AG04449 (cell line): ENCODE measurements around the gene AFG3L2.
A peak's percentile ranks its signal among the peaks of the same experiment; 100 is the strongest.

ENCODE experiments used
- CTCF ChIA-PET: fragments of 350-600 bp; formaldehyde crosslinking; extraction: SDS; loops from one replicate; lab custom pipeline; 2021; ENCODE audit warnings: antibody characterized with exemption; lab: Yijun Ruan, JAX
- POLR2A ChIA-PET: fragments of 400-600, 350-600 bp; formaldehyde crosslinking; extraction: SDS; loops from one replicate; lab custom pipeline; 2020; ENCODE audit warnings: antibody characterized with exemption, inconsistent platforms; lab: Yijun Ruan, JAX
- DNase-seq: peaks from one replicate; pipeline ENCODE4 v3.0.0-alpha.2; 2010; ENCODE audit warnings: low read depth, low spot score
- H3K4me3 ChIP-seq: 2 replicates; pipeline ENCODE4 v1.5.1; 2011; ENCODE audit warnings: low read depth, mild to moderate bottlenecking, control low read depth, low read length
- TF ChIP-seq, protein P1 (sequence below): IDR thresholded peaks from one replicate; pipeline ENCODE4 v1.5.1; 2011; ENCODE audit warnings: mild to moderate bottlenecking, moderate library complexity, low read length, control low read depth, inconsistent platforms; ENCODE audit not compliant: insufficient read depth; ENCODE audit errors: missing control alignments

AFG3L2 gene

DNA sequence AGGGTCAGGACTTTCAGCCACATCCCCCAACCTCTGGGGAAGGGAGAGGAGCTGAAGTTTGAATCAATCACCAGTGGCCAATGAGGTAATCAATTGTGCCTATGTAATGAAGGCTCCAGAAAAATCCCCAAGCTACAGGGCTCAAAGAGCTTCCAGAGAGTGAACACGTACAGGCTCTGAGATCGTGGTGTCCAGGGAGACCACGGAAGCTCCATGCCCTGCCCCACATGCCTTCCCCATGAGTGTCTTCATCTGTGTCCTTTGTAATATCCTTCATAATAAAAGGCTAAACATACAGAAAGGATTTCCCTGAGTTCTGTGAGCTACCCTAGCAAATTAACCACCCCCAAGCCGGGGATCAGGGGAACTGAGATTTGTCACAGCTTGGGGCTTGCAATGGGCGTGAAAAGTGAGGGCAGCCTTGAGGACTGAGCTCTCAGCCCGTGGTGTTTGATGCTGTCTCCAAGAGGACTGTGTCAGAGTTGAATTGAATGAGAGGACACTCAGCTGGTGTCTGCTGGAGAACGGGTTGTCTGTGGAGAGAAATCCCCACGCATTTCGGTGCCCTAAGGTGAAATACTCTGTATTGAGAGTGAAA, 94.5 kb downstream of the AFG3L2 start:
- peak; percentile 85 for DNase-seq
- TF ChIP-seq, protein P1, sequence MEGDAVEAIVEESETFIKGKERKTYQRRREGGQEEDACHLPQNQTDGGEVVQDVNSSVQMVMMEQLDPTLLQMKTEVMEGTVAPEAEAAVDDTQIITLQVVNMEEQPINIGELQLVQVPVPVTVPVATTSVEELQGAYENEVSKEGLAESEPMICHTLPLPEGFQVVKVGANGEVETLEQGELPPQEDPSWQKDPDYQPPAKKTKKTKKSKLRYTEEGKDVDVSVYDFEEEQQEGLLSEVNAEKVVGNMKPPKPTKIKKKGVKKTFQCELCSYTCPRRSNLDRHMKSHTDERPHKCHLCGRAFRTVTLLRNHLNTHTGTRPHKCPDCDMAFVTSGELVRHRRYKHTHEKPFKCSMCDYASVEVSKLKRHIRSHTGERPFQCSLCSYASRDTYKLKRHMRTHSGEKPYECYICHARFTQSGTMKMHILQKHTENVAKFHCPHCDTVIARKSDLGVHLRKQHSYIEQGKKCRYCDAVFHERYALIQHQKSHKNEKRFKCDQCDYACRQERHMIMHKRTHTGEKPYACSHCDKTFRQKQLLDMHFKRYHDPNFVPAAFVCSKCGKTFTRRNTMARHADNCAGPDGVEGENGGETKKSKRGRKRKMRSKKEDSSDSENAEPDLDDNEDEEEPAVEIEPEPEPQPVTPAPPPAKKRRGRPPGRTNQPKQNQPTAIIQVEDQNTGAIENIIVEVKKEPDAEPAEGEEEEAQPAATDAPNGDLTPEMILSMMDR, result no peak
- POLR2A ChIA-PET, result interaction anchor here (0.8 to 4.7 kb wide), 7 partner anchors 13 to 95 kb away, joined by 3 to 50 read pairs (median 4); partner anchors contain the start of genes AFG3L2 and TUBB6
- H3K4me3 ChIP-seq, result no peak overlapping the region; the same call in 1 of the 2 replicates
- CTCF ChIA-PET, result interaction anchor here (0.8 to 5.7 kb wide), 13 partner anchors 10 to 379 kb away, joined by 3 to 32 read pairs (median 3); partner anchors contain the start of gene AFG3L2

DNA sequence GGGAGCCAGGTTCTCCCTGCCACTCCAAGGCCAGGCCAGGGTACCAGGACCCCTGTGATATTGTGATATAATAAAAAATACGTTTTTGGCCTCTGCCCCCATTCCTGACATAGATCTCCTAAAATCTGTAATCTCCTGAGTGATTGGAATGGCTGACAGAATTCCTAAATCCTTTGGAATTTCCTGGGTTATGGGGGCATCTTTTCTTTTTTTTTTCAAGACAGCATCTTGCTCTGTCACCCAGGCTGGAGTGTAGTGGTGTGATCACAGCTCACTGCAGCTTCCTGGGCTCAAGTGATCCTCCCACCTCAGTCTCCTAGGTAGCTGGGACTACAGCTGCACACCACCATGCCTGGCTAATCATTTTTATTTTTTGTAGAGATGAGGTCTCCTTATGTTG, 95.2 kb downstream of the AFG3L2 start:
- ChIA-PET POLR2A (interaction anchor here (0.7 to 4.7 kb wide), 7 partner anchors 27 to 96 kb away, joined by 3 to 50 read pairs (median 4); partner anchors contain the start of genes AFG3L2 and TUBB6), CTCF (interaction anchor here (0.8 to 5.7 kb wide), 5 partner anchors 10 to 45 kb away, joined by 4 to 32 read pairs (median 11); no protein-coding TSS in a partner anchor)
- TF ChIP-seq, protein P1, result no peak

DNA sequence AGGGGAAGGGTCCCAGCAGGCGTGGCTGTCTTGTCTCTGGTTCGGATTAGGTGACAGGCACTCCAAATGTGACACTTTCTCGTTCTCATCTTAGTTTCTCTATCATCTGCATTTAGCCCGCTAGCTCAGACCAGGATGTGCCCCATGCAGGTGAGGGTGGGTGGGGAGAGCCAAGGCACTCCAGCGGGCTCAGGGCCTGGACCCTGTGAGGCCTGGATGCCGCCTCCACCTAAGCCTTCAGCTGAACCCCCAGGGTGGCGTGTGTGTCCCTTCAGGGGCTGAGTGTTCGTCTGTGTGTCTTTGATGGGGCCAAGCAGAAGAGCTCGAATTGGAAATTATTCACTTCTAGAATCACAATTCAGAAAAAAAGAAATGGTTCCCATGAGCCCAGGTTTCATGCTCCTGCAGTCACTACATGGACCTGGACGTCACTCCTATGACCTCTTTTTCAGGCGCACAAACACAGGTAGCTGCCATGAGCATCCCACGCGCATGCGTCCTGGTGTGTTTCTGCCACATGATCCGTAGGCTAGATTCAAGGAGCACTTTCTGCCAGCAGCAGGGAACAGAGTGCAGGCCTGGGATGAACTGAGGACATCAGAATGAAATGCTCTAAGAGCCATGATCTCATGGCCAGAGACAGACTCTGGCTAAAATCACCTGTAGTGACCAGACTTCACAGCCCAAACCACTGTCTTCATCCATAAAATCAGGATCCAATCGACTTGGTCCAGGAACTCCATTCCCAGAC, 97.1 kb downstream of the AFG3L2 start:
- peak overlapping the region; percentile 41 for H3K4me3 ChIP-seq
- TF ChIP-seq, protein P1, result no peak
- no peak for DNase-seq
- ChIA-PET CTCF (interaction anchor here (0.8 to 5.7 kb wide), 9 partner anchors 8 to 41 kb away, joined by 3 to 42 read pairs (median 4); no protein-coding TSS in a partner anchor), POLR2A (interaction anchor here (1.4 to 4.0 kb wide), 4 partner anchors 8 to 36 kb away, joined by 8 to 61 read pairs (median 35); partner anchors contain the start of gene TUBB6)

More for the DNA sequence above, 95.2 kb downstream of the AFG3L2 start:
- H3K4me3 ChIP-seq, result no peak overlapping the region
- DNase-seq, result no peak
